ENCODE measurements around the gene MERTK.
A peak's percentile ranks its signal among the peaks of the same experiment; 100 is the strongest.
"Not testable (repeated sequence)": the region's sequence is repeated elsewhere in the genome, so short reads cannot be mapped to it uniquely, and the experiment has no call there.

MERTK gene

GRCh38 chr2:112018846-112019245 is 120.4 kb downstream of the MERTK start:
- DNase-seq: no peak

GRCh38 chr2:112019569-112019982 is 121.2 kb downstream of the MERTK start:
- no peak for DNase-seq

GRCh38 chr2:112020561-112020960 is 122.2 kb downstream of the MERTK start:
- no peak for DNase-seq

GRCh38 chr2:112021290-112021689 is 122.9 kb downstream of the MERTK start:
- no peak for DNase-seq

DNA sequence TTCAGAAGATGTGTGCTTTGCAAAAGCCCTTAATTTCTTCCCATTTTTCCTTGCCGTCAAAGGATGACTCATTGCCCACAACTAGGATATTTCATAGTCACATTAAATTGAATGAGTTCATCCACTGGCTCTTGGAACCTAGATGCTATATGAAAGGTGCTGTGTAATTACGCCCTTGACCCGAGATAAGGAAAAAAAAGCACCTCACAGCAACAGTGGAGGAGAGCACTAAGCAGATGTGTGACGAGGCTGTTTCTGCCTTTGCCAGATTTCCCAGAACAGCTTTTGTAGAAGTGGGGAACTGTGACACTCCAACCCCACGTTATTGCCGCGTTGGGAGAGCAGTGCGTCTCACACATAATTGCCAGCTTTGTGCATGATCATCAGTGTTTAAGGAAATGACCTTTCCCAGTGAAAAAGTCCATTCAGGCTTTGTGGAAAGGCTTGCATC is 123.4 kb downstream of the MERTK start:
- DNase-seq: no peak

DNA sequence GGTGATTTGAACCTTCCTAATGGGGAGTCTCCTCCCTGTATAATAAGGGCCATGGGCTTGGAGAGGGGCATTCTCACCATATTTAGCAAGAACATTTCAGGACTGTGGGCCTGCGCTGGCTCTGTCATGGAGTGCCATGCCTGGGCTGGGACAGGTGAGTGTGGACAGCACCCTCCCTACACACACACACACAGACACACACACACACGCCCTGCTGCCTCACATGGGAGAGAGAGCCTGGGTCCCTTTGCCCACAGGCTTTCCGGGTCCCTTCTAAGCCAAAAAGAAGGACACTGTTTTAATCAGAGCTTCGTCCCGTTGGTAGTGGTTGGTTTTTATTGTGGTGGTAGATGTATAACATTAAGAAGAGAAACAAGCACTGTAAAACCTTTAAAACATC is 125.3 kb downstream of the MERTK start:
- no peak for DNase-seq

GRCh38 chr2:112024231-112024630 is 125.8 kb downstream of the MERTK start:
- no peak for DNase-seq

DNA sequence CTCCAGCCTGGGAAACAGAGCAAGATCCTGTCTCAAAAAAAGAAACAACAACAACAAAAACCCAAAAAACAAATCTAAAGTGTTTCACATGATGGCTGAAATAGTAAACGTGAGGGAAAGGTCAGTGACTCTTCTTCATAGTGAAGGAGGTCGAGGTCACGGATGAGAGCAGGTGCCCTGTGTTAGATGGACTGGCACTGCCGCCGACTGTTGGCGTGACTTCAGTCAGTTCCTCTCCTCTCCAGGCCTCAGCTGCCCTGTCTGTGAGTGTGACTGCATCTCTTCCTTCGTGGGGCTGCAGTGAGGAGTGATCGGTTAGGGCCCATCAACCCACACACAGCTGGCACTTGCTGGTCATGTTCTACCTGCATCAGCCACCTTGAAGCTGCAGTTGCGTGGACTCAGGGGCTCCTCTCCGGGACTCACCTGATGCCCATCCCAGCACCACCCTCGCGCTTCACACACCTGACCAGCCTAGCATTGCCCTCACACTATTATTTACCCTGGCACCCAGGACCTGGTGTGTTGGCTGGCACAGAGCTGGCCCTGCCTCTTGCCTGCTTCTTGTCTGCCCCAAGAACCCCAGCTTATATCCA is 126.6 kb downstream of the MERTK start:
- DNase-seq: no peak

GRCh38 chr2:112026509-112026908 is 128.1 kb downstream of the MERTK start:
- no peak for DNase-seq

- DNase-seq: no peak
These were observed 129.4 kb downstream of the MERTK start for GRCh38 chr2:112027767-112028166.

DNA sequence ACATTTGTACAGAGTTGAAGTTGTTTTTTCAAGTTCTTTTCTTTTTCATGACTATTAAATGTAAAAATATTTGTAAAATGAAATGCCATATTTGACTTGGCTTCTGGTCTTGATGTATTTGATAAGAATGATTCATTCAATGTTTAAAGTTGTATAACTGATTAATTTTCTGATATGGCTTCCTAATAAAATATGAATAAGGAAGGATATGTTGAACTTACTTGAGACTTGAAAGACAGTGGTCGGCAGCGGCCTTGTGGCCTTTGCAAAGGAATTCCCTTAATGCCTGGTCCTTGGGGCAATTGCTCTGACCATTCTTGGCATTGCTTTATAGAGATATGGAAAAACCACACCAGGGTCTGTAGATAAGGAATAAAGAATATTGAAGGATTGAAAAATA is 130.8 kb downstream of the MERTK start:
- DNase-seq: no peak

DNA sequence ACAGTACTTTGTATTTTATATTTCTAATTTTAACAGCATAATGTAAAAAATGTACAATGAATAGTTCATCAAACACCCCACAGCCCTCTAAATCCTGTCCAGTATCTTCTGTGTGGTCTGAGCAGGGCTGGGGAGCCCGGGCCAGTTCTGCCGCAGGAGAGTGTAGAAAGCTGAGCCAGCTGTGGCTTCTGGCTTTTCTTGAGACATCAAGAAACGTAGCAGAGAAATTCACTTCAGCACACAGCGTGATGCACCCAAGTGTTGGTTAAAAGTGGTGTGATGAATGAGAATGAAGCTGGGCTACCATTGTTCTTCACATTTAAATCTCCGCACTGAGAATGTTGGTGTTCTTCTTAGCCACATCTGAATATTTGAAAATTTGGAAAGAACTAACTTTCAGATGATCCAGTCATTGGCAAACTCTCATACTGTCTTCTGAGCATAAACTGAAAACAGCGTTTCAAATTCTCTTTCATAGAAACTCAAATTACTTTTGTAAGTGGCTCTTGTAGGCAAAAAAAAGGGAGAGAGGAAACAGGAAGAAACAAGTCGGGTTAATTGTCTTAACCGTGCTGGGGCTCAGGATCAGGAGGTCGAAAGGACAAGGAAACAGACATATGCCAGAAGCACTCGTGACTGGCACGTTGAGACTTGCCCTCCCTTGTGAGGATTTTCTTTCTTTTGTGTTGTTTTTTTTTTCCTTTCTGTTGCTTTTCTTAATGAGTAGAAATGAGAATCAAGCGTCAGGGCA is 133.2 kb downstream of the MERTK start:
- no peak for DNase-seq

GRCh38 chr2:112032224-112032586 is 133.8 kb downstream of the MERTK start:
- no peak for DNase-seq

DNA sequence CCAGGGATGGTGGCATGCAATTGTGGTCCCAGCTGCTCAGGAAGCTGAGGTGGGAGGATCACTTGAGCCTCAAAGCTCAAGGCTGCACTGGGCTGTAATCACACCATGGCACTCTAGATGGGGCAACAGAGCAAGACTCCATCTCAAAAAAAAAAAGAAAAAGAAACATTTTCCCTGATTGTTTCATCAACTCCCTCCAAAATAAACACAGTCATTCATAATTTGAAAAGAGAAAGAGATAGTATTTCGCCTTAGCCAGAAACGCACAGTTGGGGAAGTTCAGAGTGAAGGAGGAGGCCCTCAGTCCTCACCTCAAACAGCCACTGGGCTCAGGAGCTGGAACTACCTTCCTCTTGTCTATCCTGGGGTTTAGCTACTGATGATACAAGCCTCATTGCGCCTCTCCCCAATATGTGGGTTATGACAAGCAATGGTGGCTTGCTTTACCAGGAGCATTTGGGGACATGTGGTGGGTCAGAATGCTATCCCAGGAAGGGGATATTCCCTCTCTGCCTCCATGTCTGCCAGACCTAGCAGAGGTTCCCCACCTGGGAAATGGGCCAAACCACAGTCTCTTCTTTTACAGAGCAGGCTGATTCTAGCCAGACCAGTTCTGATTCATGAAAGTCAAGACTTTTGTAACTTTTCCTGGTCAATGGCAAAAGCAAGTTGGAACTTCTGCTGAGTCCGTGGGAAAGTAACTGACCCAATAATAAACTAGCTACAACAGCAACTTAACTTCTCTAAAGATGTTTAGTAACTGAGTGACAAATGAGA is 134.5 kb downstream of the MERTK start:
- DNase-seq: peak in 1 of 2 donors; percentile 16

GRCh38 chr2:112033600-112033999 is 135.2 kb downstream of the MERTK start:
- DNase-seq: no peak

DNA sequence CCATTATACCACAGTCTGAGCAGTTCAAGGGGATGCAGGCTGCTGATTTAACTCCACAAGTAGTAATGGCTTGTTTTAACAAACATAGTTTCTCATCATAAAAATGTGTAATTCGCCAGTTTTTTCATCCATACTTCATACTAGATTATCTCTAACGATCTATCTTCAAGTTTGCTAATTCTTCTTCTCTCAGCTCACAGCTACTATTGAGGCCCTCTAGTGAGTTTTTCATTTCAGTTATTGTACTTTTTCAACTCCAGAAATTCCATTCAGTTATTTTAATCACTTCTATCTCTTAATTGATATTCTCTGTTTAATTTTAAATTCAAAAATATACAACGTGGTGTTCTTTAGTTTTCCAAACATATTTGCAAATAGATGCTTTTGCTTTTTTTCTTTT is 136.5 kb downstream of the MERTK start:
- no peak for DNase-seq

DNA sequence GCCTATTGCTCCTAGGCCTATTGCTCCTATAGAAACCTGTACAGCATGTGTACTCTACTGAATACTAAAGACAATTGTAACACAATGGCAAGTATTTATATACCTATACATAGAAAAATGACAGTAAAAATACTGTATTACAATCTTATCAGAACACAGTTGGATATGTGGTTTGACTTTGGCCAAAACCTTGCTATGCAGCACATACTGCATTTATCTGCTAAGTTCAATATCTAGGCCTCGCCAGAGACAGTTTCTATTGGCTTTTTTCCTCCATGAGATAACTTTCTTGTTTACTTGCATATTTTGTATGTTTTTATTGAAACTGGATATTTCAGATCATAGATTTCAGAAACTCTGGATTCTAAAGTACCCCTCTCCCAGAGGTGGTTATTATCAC is 137.4 kb downstream of the MERTK start:
- DNase-seq: no peak

- DNase-seq: not testable (repeated sequence)
These were observed 141.1 kb downstream of the MERTK start for GRCh38 chr2:112039556-112039955.

- DNase-seq: not testable (repeated sequence)
These were observed 141.7 kb downstream of the MERTK start for GRCh38 chr2:112040066-112040465.

DNA sequence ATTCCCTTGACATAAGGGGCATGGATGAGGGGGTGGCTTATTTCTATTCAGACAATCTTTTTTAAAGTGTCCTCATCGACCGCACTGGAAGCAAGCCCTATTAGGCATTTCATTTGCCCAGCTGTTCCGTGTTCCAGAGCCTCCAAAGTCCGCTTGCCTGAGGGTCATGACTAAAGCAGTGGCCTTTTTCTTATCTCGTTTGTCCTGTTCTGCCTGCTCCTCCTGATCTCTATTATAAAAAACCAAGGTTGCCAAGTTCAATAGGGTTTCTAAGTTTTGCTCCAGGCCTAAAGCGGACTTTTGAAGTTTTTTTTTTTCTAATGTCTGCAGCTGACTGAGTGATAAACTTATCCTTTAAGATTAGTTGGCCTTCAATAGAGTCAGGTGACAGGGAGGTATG is 143.1 kb downstream of the MERTK start:
- DNase-seq: not testable (repeated sequence)

GRCh38 chr2:112045446-112046014 is 147.1 kb downstream of the MERTK start:
- no peak for DNase-seq

DNA sequence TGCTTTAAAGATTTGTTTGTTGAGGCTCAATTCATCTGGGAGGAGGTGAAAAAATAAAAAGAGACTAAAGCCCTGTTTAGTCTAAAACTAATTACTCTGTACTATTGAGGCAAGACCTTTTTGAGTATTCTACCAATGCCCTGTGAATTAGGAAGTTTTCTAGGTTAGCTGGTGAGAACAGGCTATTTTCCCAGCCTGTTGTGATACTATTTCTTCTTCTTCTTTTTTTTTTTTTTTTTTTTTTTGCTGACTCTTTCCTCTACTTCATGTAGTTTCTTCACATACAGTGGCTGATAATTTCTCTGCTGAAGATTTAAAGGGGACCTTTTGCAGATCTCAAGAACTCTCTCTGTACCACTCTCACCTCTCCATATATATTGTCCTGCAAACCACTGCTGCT is 147.8 kb downstream of the MERTK start:
- no peak for DNase-seq

DNA sequence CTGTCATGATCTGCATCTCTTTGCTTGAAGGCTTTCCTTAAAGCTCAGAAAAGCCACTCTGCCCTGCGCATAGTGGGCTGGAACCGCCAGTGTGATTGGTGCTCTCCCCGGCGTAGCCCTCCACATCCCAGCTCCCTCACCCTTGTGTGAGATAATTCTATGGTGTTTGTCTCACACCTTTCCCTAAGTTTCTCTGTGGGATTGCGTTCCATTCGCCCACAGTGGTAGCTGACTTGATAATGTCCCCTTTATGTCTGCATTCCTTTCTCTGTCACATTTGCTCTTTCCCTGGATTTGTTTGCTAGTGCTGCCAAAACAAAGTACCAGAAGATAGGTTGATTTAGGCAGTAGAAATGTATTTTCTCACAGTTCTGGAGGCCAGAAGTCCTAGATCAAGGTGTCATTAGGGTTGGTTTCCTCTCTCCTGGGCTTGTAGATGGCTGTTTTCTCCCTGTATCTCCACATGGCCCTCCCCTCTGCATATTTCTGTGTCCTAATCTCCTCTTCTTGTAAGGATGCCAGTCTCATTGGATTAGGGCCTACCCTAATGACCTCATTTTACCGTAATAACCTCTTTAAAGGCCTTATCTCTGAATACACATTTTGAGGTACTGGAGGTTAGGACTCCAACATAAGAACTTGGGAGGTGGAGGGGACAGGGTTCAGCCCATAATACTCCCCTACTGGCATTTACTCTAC is 149.3 kb downstream of the MERTK start:
- DNase-seq: no peak

Data from bone marrow (tissue), 2 donors.